ENCODE measurements around the gene ARHGEF40.

The ARHGEF40 gene

DNA sequence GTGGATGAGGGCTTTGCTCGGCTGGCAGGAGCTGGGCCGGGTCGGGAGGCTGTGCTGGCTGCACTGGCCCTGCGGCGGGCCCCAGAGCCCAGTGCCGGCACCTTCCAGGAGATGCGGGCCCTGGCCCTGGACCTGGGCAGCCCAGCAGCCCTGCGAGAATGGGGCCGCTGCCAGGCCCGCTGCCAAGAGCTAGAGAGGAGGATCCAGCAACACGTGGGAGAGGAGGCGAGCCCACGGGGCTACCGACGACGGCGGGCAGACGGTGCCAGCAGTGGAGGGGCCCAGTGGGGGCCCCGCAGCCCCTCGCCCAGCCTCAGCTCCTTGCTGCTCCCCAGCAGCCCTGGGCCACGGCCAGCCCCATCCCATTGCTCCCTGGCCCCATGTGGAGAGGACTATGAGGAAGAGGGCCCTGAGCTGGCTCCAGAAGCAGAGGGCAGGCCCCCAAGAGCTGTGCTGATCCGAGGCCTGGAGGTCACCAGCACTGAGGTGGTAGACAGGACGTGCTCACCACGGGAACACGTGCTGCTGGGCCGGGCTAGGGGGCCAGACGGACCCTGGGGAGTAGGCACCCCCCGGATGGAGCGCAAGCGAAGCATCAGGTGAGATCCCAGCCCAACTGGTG is 11.5 kb downstream of the ARHGEF40 start:
- DNase-seq (ENCODE audit: low read depth in 1 of 2, low spot score in 1 of 2) = no peak

DNA sequence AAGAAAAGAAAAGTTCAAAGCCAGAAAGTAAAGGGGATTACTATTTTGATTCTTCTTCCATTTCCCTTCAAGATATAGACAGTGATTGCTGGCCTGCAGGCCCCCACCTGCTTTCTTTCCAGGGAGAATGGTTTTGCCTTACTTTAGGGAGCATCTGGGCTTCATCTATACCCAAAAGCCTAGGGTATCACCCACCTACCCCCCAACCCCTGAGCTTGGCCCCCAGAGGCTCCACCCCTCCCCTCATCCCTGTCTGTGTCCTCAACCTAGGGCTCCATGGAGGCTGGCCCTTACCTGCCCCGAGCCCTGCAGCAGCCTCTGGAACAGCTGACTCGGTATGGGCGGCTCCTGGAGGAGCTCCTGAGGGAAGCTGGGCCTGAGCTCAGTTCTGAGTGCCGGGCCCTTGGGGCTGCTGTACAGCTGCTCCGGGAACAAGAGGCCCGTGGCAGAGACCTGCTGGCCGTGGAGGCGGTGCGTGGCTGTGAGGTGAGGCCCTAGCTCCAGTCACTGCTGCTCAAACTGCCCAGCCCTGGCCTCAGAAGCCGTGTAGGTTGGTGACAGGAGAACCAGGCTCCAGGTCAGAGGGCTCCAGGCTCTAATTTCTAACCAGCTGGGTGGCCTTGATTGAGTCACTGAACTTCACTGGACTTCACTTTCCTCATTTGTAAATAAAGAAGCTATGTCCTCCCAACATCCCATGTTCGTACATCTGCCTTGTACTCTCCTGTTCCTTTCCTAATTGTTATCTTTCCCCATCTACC is 13.6 kb downstream of the ARHGEF40 start:
- no peak for DNase-seq (ENCODE audit: low read depth in 1 of 2, low spot score in 1 of 2)

- DNase-seq (ENCODE audit: low read depth in 1 of 2, low spot score in 1 of 2) = no peak
These were observed 14.3 kb downstream of the ARHGEF40 start for GRCh38 chr14:21084396-21084795.

DNA sequence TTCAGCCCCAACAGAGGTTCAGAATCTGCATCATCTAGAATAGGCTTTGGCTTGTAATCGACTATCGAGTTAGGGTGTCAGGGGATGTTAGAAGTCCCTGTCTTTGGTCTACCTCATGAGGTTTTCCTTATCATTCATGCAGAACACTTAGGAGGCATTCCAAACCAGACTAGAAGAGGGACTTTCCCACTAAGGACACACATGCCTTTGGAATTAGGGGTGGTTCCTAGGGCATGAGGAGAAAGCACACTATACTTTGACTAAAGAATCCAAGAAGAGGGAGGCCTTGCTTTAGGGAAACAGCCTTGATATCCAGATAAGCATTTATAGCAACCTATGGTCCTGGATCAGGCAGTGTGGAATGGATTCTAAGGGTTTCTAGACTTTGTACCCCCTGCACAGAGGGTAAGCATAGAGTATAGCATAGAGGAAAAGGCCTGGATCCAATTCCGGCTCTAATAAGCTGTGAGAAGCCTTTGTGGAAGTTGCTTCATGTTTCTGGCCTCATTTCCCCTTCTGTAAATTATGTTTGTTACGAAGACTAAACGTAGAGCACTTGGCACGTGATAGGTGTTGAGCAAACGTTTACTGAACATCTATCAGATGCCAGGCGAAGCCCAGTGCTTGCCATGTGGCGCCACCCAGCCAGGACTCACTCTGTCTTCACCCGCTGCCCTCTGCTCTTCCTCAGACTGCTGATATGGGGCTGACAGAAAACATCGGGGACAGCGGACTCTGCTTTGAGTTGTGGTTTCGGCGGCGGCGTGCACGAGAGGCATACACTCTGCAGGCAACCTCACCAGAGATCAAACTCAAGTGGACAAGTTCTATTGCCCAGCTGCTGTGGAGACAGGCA is 15.1 kb downstream of the ARHGEF40 start:
- DNase-seq (ENCODE audit: low read depth in 1 of 2, low spot score in 1 of 2) = no peak

DNA sequence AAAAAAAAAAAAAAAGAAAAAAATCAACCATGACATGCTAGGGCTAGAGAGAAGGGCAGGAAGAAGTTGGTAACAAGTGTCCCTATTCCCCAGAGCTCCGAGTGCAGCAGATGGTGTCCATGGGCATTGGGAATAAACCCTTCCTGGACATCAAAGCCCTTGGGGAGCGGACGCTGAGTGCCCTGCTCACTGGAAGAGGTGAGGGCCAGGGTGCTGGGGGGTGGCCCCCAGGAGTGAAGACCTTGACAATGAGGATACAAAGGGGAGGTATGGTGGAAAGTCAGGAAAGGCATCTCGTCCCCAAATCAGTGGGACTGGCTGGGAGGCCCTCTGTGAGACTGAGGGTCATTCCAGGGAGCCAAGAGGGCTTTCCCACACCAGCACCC is 16.8 kb downstream of the ARHGEF40 start:
- DNase-seq (ENCODE audit: low read depth in 1 of 2, low spot score in 1 of 2) = no peak

DNA sequence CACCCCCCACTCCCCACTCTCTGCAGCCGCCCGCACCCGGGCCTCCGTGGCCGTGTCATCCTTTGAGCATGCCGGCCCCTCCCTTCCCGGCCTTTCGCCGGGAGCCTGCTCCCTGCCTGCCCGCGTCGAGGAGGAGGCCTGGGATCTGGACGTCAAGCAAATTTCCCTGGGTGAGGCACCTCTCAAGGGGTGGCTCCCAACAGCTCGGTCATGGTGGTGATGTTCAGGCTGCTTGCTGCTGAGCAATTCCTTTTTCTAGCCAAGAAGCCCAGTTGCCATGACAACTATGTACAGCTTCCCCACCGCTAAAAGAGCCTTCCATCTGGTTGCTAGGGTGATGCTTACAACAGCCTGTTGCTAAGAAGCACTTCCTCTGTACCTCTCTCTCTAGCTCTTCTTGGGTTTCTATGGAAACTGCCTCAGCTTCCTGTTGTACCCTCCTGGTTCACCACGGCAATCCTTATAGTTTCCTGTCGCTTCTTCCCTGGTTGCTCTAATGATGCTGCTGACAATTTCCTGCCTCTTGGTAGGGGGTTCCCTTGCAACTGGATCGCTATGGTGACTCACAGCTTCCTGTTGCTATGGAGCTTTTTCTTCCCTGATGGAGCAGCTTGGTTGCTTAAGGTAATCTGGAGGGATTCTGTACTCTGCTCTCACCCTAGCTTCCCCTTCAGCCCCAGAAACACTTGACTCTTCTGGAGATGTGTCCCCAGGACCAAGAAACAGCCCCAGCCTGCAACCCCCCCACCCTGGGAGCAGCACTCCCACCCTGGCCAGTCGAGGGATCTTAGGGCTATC is 17.4 kb downstream of the ARHGEF40 start:
- DNase-seq (ENCODE audit: low read depth in 1 of 2, low spot score in 1 of 2) = peak in 1 of 2 donors; percentile 32

DNA sequence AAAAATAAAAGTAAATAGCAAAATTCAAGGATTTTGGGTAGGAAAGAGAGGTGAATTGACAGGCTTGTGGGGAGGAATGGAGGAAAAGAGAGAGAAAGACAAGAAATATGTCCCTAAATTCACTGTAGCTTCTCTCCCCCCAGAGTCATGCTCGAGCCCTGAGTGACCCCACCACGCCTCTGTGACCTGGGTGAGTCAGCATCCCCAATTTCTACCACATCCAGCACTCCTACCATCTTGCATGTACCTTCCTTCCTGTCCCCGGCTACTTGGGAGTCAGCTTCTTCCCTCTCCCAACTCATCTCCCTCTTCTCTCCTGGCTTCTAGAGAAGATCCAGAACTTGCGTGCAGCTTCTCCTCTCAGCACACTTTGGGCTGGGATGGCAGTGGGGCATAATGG is 18.6 kb downstream of the ARHGEF40 start:
- no peak for DNase-seq (ENCODE audit: low read depth in 1 of 2, low spot score in 1 of 2)

DNA sequence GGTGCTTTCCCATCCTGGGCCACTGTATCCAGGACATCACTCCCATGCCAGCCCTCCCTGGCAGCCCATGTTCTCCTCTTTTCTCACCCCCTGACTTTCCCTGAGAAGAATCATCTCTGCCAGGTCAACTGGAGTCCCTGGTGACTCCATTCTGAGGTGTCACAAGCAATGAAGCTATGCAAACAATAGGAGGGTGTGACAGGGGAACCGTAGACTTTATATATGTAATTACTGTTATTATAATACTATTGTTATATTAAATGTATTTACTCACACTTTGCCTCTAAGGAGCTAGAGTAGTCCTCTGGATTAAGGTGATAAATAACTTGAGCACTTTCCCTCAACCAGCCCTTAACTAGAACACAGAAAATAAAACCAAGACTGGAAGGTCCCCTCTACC is 19.2 kb downstream of the ARHGEF40 start:
- DNase-seq (ENCODE audit: low read depth in 1 of 2, low spot score in 1 of 2) = no peak

DNA sequence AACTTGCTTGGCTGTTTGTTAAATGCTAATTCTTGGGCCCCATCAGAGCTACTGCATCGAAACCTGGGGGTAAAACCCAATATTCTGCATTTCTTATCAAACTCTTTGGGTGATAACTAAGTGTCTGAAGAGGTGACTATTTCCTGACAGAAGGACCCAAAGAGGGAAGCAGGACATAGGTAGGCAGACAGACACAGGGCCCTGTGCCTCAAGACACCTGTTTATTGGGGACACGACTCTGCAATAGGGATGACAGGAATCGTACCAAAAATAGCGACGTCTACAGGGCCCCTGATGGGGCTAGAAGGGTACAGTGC is 19.7 kb downstream of the ARHGEF40 start:
- no peak for DNase-seq (ENCODE audit: low read depth in 1 of 2, low spot score in 1 of 2)

- DNase-seq (ENCODE audit: low read depth in 1 of 2, low spot score in 1 of 2) = no peak
These were observed 20.3 kb downstream of the ARHGEF40 start for GRCh38 chr14:21090194-21090939.

DNA sequence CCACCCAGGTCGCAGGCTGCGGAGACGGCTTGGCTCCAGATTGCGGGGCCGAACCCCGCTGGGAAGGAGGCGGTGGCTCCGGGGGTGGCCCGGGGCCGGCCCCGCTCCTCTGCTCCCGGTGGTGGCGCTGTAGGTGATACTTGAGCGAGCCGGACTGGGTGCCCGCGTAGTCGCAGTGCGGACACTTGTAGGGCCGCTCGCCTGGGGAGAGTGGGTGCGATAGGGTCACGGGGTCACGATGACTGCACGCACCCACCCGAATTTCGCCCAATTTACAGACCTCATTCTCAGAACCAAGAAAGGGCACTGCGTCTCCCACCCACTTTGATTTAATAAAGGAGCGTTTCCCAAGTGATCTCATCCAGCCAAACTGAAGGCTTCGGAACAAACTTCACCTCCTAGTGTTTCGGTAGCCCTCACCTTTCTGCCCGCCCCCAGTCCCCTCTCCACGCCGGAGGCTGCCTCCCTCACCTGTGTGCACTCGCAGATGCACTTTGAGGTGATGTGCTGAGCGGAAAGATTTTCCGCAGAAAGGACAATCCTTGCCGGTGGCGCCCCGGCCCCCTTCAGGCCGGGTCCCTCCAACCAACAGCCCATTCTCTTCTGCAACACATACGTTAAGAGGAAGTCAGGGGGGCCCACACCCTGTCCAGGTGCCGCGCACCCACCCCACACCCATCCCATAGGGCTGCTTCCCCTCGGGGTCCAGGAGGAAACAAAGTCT is 21.0 kb downstream of the ARHGEF40 start:
- DNase-seq (ENCODE audit: low read depth in 1 of 2, low spot score in 1 of 2) = no peak

GRCh38 chr14:21091821-21092272 is 21.7 kb downstream of the ARHGEF40 start:
- DNase-seq (ENCODE audit: low read depth in 1 of 2, low spot score in 1 of 2) = no peak

DNA sequence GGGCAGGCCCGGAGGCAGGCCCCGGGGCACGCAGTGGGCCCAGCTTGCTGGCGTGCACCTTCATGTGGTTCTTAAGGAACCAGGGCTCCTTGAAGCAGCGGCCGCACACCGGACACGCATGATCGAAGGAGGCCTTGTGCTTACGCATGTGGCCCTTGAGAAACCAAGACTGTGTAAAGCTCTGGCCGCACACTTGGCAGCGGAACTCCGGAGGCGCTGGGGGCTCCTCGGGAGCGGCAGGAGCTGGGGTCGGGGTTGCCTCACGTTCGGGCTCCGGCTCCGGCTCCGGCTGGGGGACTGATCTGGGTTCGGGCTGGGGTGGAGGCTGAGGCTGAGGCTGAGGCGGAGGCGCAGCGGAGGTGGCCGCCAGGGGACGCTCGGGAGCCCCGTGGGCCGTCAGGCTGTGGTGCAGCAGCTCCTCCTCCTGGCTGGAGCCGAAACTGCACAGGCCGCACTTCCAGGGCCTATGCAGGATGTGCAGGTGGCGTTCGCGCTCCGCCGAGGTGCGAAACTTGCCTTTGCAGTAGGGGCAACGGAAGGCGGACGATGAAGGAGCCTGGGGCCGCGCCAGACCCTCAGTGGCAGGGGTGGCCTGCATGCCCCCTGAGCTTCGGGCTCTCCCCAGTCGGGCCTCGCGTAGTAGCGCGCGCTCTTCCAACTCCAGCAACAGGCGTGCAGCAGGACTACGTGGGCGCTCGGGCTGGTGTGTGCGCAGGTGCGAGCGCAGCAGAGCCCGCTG is 22.3 kb downstream of the ARHGEF40 start:
- DNase-seq (ENCODE audit: low read depth in 1 of 2, low spot score in 1 of 2) = peak; percentile 86 to 94

DNA sequence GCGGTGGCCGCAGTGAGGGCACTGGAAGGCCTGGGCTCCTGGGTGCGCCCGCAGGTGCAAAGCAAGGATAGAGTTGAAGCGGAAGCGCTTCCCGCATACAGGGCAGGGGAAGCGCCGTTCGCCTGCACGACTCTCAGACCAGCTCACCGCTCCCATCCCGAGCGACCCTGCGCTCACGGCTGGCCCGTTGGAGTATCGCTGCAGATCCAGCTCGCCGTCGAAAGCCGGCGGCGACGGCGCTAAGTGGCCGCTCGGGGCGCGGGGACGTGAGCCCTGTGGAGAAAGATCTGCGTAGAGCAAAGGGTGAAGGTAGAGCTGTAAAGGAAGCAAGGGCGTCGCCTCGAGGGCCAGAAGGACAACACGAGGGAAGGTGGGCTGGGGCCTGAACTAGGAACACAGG is 22.9 kb downstream of the ARHGEF40 start:
- no peak for DNase-seq (ENCODE audit: low read depth in 1 of 2, low spot score in 1 of 2)

DNA sequence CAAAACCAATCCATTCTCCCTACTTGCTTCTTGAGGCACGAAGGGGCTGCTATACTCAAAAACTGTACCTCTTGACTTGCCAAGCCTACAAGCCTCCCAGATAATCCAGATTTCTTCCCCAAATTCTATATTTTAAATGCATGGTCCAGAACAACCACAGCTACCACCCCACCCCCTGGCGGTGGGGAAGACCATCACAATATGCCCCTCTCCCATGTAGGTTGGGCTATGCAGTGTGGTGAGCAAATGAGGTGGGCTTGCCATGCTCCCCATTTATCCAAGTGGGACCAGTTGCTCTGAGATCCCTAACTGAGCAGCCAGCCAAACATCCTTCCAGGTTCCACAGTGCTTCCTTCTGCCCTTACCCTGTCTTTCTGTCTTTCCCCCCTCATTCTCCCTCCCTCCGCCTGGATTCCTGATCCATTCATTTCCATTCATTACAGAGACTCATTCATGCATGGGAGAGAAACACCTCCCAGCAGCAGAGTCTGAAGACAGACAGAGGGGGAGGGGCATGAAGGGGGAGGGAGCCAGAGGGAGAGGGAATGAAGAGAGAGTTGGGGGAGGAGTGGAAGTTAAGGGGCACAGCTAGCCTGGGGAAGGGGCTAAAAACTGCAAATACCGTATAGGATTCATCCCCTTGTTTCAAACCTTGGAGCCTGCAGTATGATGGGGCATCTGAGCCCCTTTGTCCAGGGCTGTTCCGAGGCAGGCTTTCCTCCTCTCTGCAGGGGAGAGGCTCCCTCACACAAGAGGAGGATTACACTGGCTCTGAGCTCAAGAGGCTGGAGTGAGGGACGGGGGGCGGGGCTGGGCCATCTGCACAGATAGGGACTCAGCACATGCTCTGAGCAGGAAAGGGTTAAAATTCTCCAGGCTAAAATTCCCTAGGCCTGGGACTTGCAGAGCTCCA is 23.9 kb downstream of the ARHGEF40 start:
- DNase-seq (ENCODE audit: low read depth in 1 of 2, low spot score in 1 of 2) = no peak

DNA sequence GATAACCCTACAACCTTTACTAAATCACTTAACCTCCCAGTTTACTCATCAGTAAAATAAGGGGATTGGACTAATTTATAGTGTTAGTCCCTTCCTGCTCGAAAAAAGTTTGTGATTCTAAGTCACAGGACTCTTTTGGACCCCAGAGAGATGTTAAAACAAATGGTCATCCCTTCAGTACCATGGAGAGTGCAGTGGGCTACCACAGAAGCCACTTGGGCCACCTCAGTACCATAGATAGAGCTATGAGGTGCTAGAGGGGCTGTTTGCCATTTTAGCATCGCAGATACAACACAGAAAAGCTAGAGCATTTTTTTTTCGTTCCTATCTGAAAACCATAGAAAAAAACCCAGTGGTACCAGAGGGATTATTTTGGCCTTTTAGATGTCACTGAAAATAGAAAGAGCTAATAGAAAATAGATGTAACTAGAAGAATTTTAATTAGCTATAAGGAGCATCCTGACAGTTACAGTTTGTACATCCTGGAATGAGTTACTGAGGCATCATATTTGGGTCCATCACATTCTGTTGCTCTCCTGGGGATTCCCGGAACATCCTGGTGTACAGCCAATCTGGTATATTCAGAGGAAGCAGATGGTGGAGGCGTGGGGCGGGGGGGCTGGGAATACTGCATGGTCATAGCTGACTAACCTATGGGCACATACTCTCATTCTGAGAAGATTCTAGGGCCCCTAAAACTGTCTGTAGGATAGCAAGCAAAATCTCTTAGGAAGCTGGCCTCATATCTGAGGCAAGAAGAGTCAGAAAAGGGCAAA is 25.5 kb downstream of the ARHGEF40 start:
- no peak for DNase-seq (ENCODE audit: low read depth in 1 of 2, low spot score in 1 of 2)

GRCh38 chr14:21096438-21096837 is 26.3 kb downstream of the ARHGEF40 start:
- DNase-seq (ENCODE audit: low read depth in 1 of 2, low spot score in 1 of 2) = no peak

Data from stimulated activated CD4-positive, alpha-beta T cell treated with anti-CD3 and anti-CD28 coated beads, Interleukin-15, amount 100 ng/mL, for 1 hour (primary cell).